Endothelial cell of umbilical vein (primary cell): Measurements from ENCODE around the gene PTCSC3. TPM values are rescaled to one million over a fixed set of nuclear protein-coding genes. Genes with fewer than 3 reads are reported as not detected.
"Not testable (repeated sequence)": the region's sequence is repeated elsewhere in the genome, so short reads cannot be mapped to it uniquely, and the experiment has no call there.

Experiments
- BruUV-seq: library from RNA; stranded (reverse); fragments of 400-500 nt; replicated peaks from 2 replicates; lab custom pipeline; 2021; lab: Mats Ljungman, UMichigan
- CTCF ChIA-PET: fragments of 300-600, 350-600 bp; sonication (Branson Sonifier 250); formaldehyde crosslinking; loops from one replicate; lab custom pipeline; 2021; ENCODE audit warnings: antibody characterized with exemption, inconsistent platforms; lab: Charles Lee
- POLR2A ChIA-PET: fragments of 300-600, 350-600 bp; sonication (Branson Sonifier 250); formaldehyde crosslinking; loops from one replicate; lab custom pipeline; 2021; ENCODE audit warnings: antibody characterized with exemption, inconsistent platforms; lab: Charles Lee
- DNase-seq: peaks from one replicate; pipeline ENCODE4 v3.0.0-alpha.2; 2011; ENCODE audit warnings: low read depth, low spot score
- FAIRE-seq: peaks from 2 replicates; lab custom pipeline; 2011; peaks lifted over from hg19 to GRCh38; lab: Jason Lieb, UNC
- H2AFZ ChIP-seq: 2 replicates; pipeline ENCODE4 v1.6.0; 2012; ENCODE audit warnings: low read depth, low read length, control low read depth, inconsistent platforms
- H3K27ac ChIP-seq: 2 replicates; pipeline ENCODE4 v1.5.1; 2011; ENCODE audit warnings: low read depth, mild to moderate bottlenecking, control low read depth, low read length, moderate library complexity; ENCODE audit not compliant: insufficient read depth
- H3K27me3 ChIP-seq, 2 experiments: 2 replicates each; pipeline versions ENCODE4 v1.6.0 to v1.6.1; 2011; ENCODE audit warnings: low read length in 2 of 2, mixed read lengths in 1 of 2; ENCODE audit not compliant: control insufficient read depth in 2 of 2, insufficient read depth in 2 of 2
- H3K36me3 ChIP-seq, 2 experiments: 2 replicates in 1 of 2; 3 replicates in 1 of 2; pipeline ENCODE4 v1.5.1; 2011; ENCODE audit warnings: low read length in 2 of 2, mild to moderate bottlenecking in 1 of 2, moderate library complexity in 1 of 2; ENCODE audit not compliant: control insufficient read depth in 2 of 2, insufficient read depth in 2 of 2; ENCODE audit errors: extremely low read depth in 1 of 2
- H3K4me1 ChIP-seq: 3 replicates; pipeline ENCODE4 v1.5.1; 2011; ENCODE audit warnings: mild to moderate bottlenecking, low read length; ENCODE audit not compliant: control insufficient read depth, insufficient read depth; ENCODE audit errors: extremely low read depth
- H3K4me2 ChIP-seq: 2 replicates; pipeline ENCODE4 v1.6.1; 2011; ENCODE audit warnings: low read length, control low read depth, mixed read lengths; ENCODE audit not compliant: insufficient read depth
- H3K4me3 ChIP-seq, 3 experiments: fragments of 200-600 bp in 1 of 3; sonication (generic), shearing (Covaris generic) in 1 of 3; replicated peaks in 1 of 3; 2 replicates each; pipeline ENCODE4 v1.5.1; 2011 to 2016; ENCODE audit warnings: control low read depth in 3 of 3, low read length in 3 of 3, mild to moderate bottlenecking in 2 of 3, inconsistent platforms in 1 of 3, low read depth in 1 of 3, moderate library complexity in 1 of 3; ENCODE audit not compliant: insufficient read depth in 1 of 3
- H3K79me2 ChIP-seq: 2 replicates; pipeline ENCODE4 v1.6.0; 2012; ENCODE audit warnings: low read length, inconsistent platforms; ENCODE audit not compliant: control insufficient read depth, insufficient read depth
- H3K9ac ChIP-seq: replicated peaks from 2 replicates; pipeline ENCODE3; 2011; ENCODE audit warnings: low read length, control low read depth; ENCODE audit not compliant: insufficient read depth; ENCODE audit errors: extremely low read depth
- H3K9me1 ChIP-seq: replicated peaks from 3 replicates; pipeline ENCODE4 v1.6.0; 2011; ENCODE audit warnings: mild to moderate bottlenecking, low read length; ENCODE audit not compliant: control insufficient read depth, insufficient read depth; ENCODE audit errors: extremely low read depth
- H3K9me3 ChIP-seq: replicated peaks from 2 replicates; pipeline ENCODE4 v1.5.1; 2012; ENCODE audit warnings: low read length, inconsistent platforms; ENCODE audit not compliant: control insufficient read depth, insufficient read depth
- H4K20me1 ChIP-seq: replicated peaks from 2 replicates; pipeline ENCODE3; 2011; ENCODE audit warnings: mild to moderate bottlenecking, low read length; ENCODE audit not compliant: control insufficient read depth, insufficient read depth; ENCODE audit errors: extremely low read depth
- CTCF ChIP-seq, 2 donors: IDR thresholded peaks; 1 replicate in 1 of 2; 2 replicates in 1 of 2; pipeline ENCODE4 v1.5.1; 2011; ENCODE audit warnings: low read length in 2 of 2, mild to moderate bottlenecking in 2 of 2, moderate library complexity in 2 of 2, control low read depth in 1 of 2, inconsistent platforms in 1 of 2, low read depth in 1 of 2; ENCODE audit not compliant: insufficient read depth in 1 of 2; ENCODE audit errors: extremely low read depth in 1 of 2
- EZH2 ChIP-seq: IDR thresholded peaks from 2 replicates; pipeline ENCODE4 v1.6.1; 2012; ENCODE audit warnings: borderline replicate concordance, low read depth, mild to moderate bottlenecking, moderate library complexity, low read length, inconsistent platforms; ENCODE audit not compliant: severe bottlenecking
- FOS ChIP-seq: IDR thresholded peaks from 2 replicates; pipeline ENCODE4 v1.6.1; 2011; ENCODE audit warnings: mild to moderate bottlenecking, low read length, moderate library complexity, borderline replicate concordance; ENCODE audit not compliant: insufficient read depth
- GATA2 ChIP-seq: IDR thresholded peaks from 2 replicates; pipeline ENCODE4 v1.7.0; 2011; ENCODE audit warnings: low read depth, mild to moderate bottlenecking, moderate library complexity, mixed read lengths, low read length; ENCODE audit not compliant: insufficient read length, insufficient read depth
- JUN ChIP-seq: IDR thresholded peaks from 2 replicates; pipeline ENCODE4 v1.6.1; 2011; ENCODE audit warnings: borderline replicate concordance, low read depth; ENCODE audit not compliant: insufficient read length, insufficient read depth
- MAX ChIP-seq: IDR thresholded peaks from 2 replicates; pipeline ENCODE4 v1.6.1; 2011; ENCODE audit not compliant: insufficient read depth, insufficient read length
- MYC ChIP-seq: IDR thresholded peaks from one replicate; pipeline ENCODE4 v1.6.1; 2011; ENCODE audit warnings: mild to moderate bottlenecking, low read depth, low read length
- POLR2A ChIP-seq: IDR thresholded peaks from 2 replicates; pipeline ENCODE4 v1.6.1; 2012; ENCODE audit warnings: low read depth, mild to moderate bottlenecking, control low read depth, low read length
- POLR2AphosphoS5 ChIP-seq: IDR thresholded peaks from 2 replicates; pipeline ENCODE4 v1.6.1; 2012; ENCODE audit warnings: low read depth, mild to moderate bottlenecking, control low read depth, low read length, moderate library complexity; ENCODE audit not compliant: insufficient read depth
- dilution Hi-C: fragments of 300-500 bp; cut with MboI; formaldehyde crosslinking; loops from one replicate; pipeline ENCODE4 v1.15.0; 2019; ENCODE audit warnings: low sequenced_read_pairs; ENCODE audit not compliant: extremely low pct_ligation_motif_present
- intact Hi-C: fragments of 100-400 bp; cut with micrococcal nuclease; formaldehyde crosslinking; loops from one replicate; pipeline ENCODE4 v1.10.0; 2022
- polyA plus RNA-seq, 4 experiments: library from polyadenylated mRNA; depleted of rRNA in 3 of 4; stranded (reverse) in 3 of 4; unstranded in 1 of 4; fragments of >200 nt; gene quantifications; 2 replicates each; pipeline versions ENCODE4 v1.2.1 to v1.2.3, GENCODE V29; 2011 to 2012; ENCODE audit warnings: missing spikeins in 1 of 4
- total RNA-seq: library from RNA; stranded (reverse); gene quantifications from 2 replicates; pipeline ENCODE4 v1.2.3, GENCODE V29; 2021

The PTCSC3 gene
- total and polyA plus RNA-seq, 2 donors (not counting 3 experiments of a cell fraction or from before 2014, with no cell fraction given) = not detected

GRCh38 chr14:36105401-36105800 is 71.1 kb downstream of the PTCSC3 start:
- POLR2A ChIA-PET = no interaction called here
- Histone ChIP-seq H3K27ac (no peak overlapping the region), H3K36me3 (no peaks in the 10 kb centered on the region), H3K9me3 (no peaks in the 10 kb centered on the region), H4K20me1 (no peaks in the 10 kb centered on the region), H3K4me3 (no peak overlapping the region), H3K79me2 (no peaks in the 10 kb centered on the region), H3K27me3 (no peaks in the 10 kb centered on the region), H2AFZ (no peak overlapping the region), H3K4me2 (no peak overlapping the region), H3K9me1 (no peaks in the 10 kb centered on the region), H3K4me1 (no peaks in the 10 kb centered on the region), H3K9ac (no peak overlapping the region)
- FAIRE-seq = no peak
- no peak for DNase-seq
- CTCF ChIA-PET = interaction anchor here (0.7 to 1.5 kb wide), 3 partner anchors 36 to 269 kb away, joined by 3 to 6 read pairs (median 5); no protein-coding TSS in a partner anchor
- BruUV-seq = no TSS peak
- dilution Hi-C loops (no loop called here), intact Hi-C loops (loop anchor here (1.0 kb wide), 1 partner anchor 269 kb away; no protein-coding TSS in a partner anchor)
- no peak for TF ChIP-seq JUN
- no peak for TF ChIP-seq CTCF (IDR thresholded peaks at IDR 0.05; ENCODE audit: extremely low read depth in 1 of 2, insufficient read depth in 1 of 2, low read depth in 1 of 2, low read length in 2 of 2)
- TF ChIP-seq FOS = no peak
- TF ChIP-seq POLR2A = no peak
- no peak for TF ChIP-seq EZH2
- no peak for TF ChIP-seq MYC
- TF ChIP-seq GATA2 = no peak
- TF ChIP-seq MAX = no peak
- no peak for TF ChIP-seq POLR2AphosphoS5

- FAIRE-seq, H3K4me1 ChIP-seq, H3K79me2 ChIP-seq, dilution Hi-C loops, H3K9me3 ChIP-seq, H3K9ac ChIP-seq, intact Hi-C loops, BruUV-seq, POLR2A ChIA-PET, H3K4me2 ChIP-seq, H3K4me3 ChIP-seq, DNase-seq, H4K20me1 ChIP-seq, CTCF ChIA-PET, H2AFZ ChIP-seq, H3K9me1 ChIP-seq, H3K27ac ChIP-seq, H3K36me3 ChIP-seq, H3K27me3 ChIP-seq: not testable (repeated sequence)
These were observed 72.3 kb downstream of the PTCSC3 start for GRCh38 chr14:36104258-36104657.
